PC-3 (cell line): ENCODE results near the gene COMT.

Source experiments
- EZH2 ChIP-seq: fragments of 300-600 bp; sonication (generic); IDR thresholded peaks from one replicate; pipeline ENCODE4 v1.6.1; 2017; ENCODE audit warnings: antibody characterized with exemption, mild to moderate bottlenecking, low read length; ENCODE audit not compliant: unreplicated experiment
- EZH2phosphoT487 ChIP-seq: fragments of 300-600 bp; sonication (generic); IDR thresholded peaks from 2 replicates; pipeline ENCODE4 v1.6.1; 2018; ENCODE audit warnings: mild to moderate bottlenecking, antibody characterized with exemption, low read length, borderline replicate concordance
- TF ChIP-seq, protein P1 (sequence below): fragments of 300-600 bp; sonication (generic); conservative IDR thresholded peaks from 2 replicates; pipeline ENCODE4 v1.5.1; 2017; ENCODE audit warnings: antibody characterized with exemption, low read depth, mild to moderate bottlenecking, low read length

DNA sequence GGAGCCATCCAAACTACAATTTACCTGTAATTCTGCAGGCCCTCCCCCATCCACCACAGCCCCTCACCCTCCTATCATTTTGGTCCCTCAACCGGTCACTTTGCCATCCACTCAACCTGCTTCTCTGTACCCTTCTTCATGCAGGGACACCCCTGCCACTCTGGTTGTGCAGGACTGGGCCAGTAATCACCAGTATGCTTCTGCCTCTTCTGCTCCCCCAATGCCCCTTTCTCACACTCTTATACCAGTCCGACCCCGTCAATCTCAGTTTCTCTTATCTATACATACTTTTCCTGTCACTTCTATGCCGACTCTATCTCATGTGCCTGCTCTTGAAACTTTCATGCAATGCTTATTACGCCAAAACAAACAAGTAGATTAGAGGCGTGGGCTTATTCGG is 5.1 kb upstream of the COMT start:
- TF ChIP-seq EZH2 (no peak), EZH2phosphoT487 (no peak)
- TF ChIP-seq, protein P1, sequence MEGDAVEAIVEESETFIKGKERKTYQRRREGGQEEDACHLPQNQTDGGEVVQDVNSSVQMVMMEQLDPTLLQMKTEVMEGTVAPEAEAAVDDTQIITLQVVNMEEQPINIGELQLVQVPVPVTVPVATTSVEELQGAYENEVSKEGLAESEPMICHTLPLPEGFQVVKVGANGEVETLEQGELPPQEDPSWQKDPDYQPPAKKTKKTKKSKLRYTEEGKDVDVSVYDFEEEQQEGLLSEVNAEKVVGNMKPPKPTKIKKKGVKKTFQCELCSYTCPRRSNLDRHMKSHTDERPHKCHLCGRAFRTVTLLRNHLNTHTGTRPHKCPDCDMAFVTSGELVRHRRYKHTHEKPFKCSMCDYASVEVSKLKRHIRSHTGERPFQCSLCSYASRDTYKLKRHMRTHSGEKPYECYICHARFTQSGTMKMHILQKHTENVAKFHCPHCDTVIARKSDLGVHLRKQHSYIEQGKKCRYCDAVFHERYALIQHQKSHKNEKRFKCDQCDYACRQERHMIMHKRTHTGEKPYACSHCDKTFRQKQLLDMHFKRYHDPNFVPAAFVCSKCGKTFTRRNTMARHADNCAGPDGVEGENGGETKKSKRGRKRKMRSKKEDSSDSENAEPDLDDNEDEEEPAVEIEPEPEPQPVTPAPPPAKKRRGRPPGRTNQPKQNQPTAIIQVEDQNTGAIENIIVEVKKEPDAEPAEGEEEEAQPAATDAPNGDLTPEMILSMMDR: no peak
